Endothelial cell of umbilical vein (primary cell): ENCODE results near the gene UBE2F. TPM values are rescaled to one million over a fixed set of nuclear protein-coding genes. Genes with fewer than 3 reads are reported as not detected.

ENCODE experiments used
- BruUV-seq: library from RNA; stranded (reverse); fragments of 400-500 nt; replicated peaks from 2 replicates; lab custom pipeline; 2021; lab: Mats Ljungman, UMichigan
- CTCF ChIA-PET: fragments of 300-600, 350-600 bp; sonication (Branson Sonifier 250); formaldehyde crosslinking; loops from one replicate; lab custom pipeline; 2021; ENCODE audit warnings: antibody characterized with exemption, inconsistent platforms; lab: Charles Lee
- POLR2A ChIA-PET: fragments of 300-600, 350-600 bp; sonication (Branson Sonifier 250); formaldehyde crosslinking; loops from one replicate; lab custom pipeline; 2021; ENCODE audit warnings: antibody characterized with exemption, inconsistent platforms; lab: Charles Lee
- DNase-seq: peaks from one replicate; pipeline ENCODE4 v3.0.0-alpha.2; 2011; ENCODE audit warnings: low read depth, low spot score
- FAIRE-seq: peaks from 2 replicates; lab custom pipeline; 2011; peaks lifted over from hg19 to GRCh38; lab: Jason Lieb, UNC
- H2AFZ ChIP-seq: 2 replicates; pipeline ENCODE4 v1.6.0; 2012; ENCODE audit warnings: low read depth, low read length, control low read depth, inconsistent platforms
- H3K27ac ChIP-seq: 2 replicates; pipeline ENCODE4 v1.5.1; 2011; ENCODE audit warnings: low read depth, mild to moderate bottlenecking, control low read depth, low read length, moderate library complexity; ENCODE audit not compliant: insufficient read depth
- H3K27me3 ChIP-seq, 2 experiments: 2 replicates each; pipeline versions ENCODE4 v1.6.0 to v1.6.1; 2011; ENCODE audit warnings: low read length in 2 of 2, mixed read lengths in 1 of 2; ENCODE audit not compliant: control insufficient read depth in 2 of 2, insufficient read depth in 2 of 2
- H3K36me3 ChIP-seq, 2 experiments: 2 replicates in 1 of 2; 3 replicates in 1 of 2; pipeline ENCODE4 v1.5.1; 2011; ENCODE audit warnings: low read length in 2 of 2, mild to moderate bottlenecking in 1 of 2, moderate library complexity in 1 of 2; ENCODE audit not compliant: control insufficient read depth in 2 of 2, insufficient read depth in 2 of 2; ENCODE audit errors: extremely low read depth in 1 of 2
- H3K4me1 ChIP-seq: 3 replicates; pipeline ENCODE4 v1.5.1; 2011; ENCODE audit warnings: mild to moderate bottlenecking, low read length; ENCODE audit not compliant: control insufficient read depth, insufficient read depth; ENCODE audit errors: extremely low read depth
- H3K4me2 ChIP-seq: 2 replicates; pipeline ENCODE4 v1.6.1; 2011; ENCODE audit warnings: low read length, control low read depth, mixed read lengths; ENCODE audit not compliant: insufficient read depth
- H3K4me3 ChIP-seq, 3 experiments: fragments of 200-600 bp in 1 of 3; sonication (generic), shearing (Covaris generic) in 1 of 3; replicated peaks in 1 of 3; 2 replicates each; pipeline ENCODE4 v1.5.1; 2011 to 2016; ENCODE audit warnings: control low read depth in 3 of 3, low read length in 3 of 3, mild to moderate bottlenecking in 2 of 3, inconsistent platforms in 1 of 3, low read depth in 1 of 3, moderate library complexity in 1 of 3; ENCODE audit not compliant: insufficient read depth in 1 of 3
- H3K79me2 ChIP-seq: 2 replicates; pipeline ENCODE4 v1.6.0; 2012; ENCODE audit warnings: low read length, inconsistent platforms; ENCODE audit not compliant: control insufficient read depth, insufficient read depth
- H3K9ac ChIP-seq: replicated peaks from 2 replicates; pipeline ENCODE3; 2011; ENCODE audit warnings: low read length, control low read depth; ENCODE audit not compliant: insufficient read depth; ENCODE audit errors: extremely low read depth
- H3K9me1 ChIP-seq: replicated peaks from 3 replicates; pipeline ENCODE4 v1.6.0; 2011; ENCODE audit warnings: mild to moderate bottlenecking, low read length; ENCODE audit not compliant: control insufficient read depth, insufficient read depth; ENCODE audit errors: extremely low read depth
- H3K9me3 ChIP-seq: replicated peaks from 2 replicates; pipeline ENCODE4 v1.5.1; 2012; ENCODE audit warnings: low read length, inconsistent platforms; ENCODE audit not compliant: control insufficient read depth, insufficient read depth
- H4K20me1 ChIP-seq: replicated peaks from 2 replicates; pipeline ENCODE3; 2011; ENCODE audit warnings: mild to moderate bottlenecking, low read length; ENCODE audit not compliant: control insufficient read depth, insufficient read depth; ENCODE audit errors: extremely low read depth
- EZH2 ChIP-seq: IDR thresholded peaks from 2 replicates; pipeline ENCODE4 v1.6.1; 2012; ENCODE audit warnings: borderline replicate concordance, low read depth, mild to moderate bottlenecking, moderate library complexity, low read length, inconsistent platforms; ENCODE audit not compliant: severe bottlenecking
- FOS ChIP-seq: IDR thresholded peaks from 2 replicates; pipeline ENCODE4 v1.6.1; 2011; ENCODE audit warnings: mild to moderate bottlenecking, low read length, moderate library complexity, borderline replicate concordance; ENCODE audit not compliant: insufficient read depth
- GATA2 ChIP-seq: IDR thresholded peaks from 2 replicates; pipeline ENCODE4 v1.7.0; 2011; ENCODE audit warnings: low read depth, mild to moderate bottlenecking, moderate library complexity, mixed read lengths, low read length; ENCODE audit not compliant: insufficient read length, insufficient read depth
- JUN ChIP-seq: IDR thresholded peaks from 2 replicates; pipeline ENCODE4 v1.6.1; 2011; ENCODE audit warnings: borderline replicate concordance, low read depth; ENCODE audit not compliant: insufficient read length, insufficient read depth
- MYC ChIP-seq: IDR thresholded peaks from one replicate; pipeline ENCODE4 v1.6.1; 2011; ENCODE audit warnings: mild to moderate bottlenecking, low read depth, low read length
- POLR2A ChIP-seq: IDR thresholded peaks from 2 replicates; pipeline ENCODE4 v1.6.1; 2012; ENCODE audit warnings: low read depth, mild to moderate bottlenecking, control low read depth, low read length
- POLR2AphosphoS5 ChIP-seq: IDR thresholded peaks from 2 replicates; pipeline ENCODE4 v1.6.1; 2012; ENCODE audit warnings: low read depth, mild to moderate bottlenecking, control low read depth, low read length, moderate library complexity; ENCODE audit not compliant: insufficient read depth
- dilution Hi-C: fragments of 300-500 bp; cut with MboI; formaldehyde crosslinking; loops from one replicate; pipeline ENCODE4 v1.15.0; 2019; ENCODE audit warnings: low sequenced_read_pairs; ENCODE audit not compliant: extremely low pct_ligation_motif_present
- intact Hi-C: fragments of 100-400 bp; cut with micrococcal nuclease; formaldehyde crosslinking; loops from one replicate; pipeline ENCODE4 v1.10.0; 2022
- polyA plus RNA-seq, 4 experiments: library from polyadenylated mRNA; depleted of rRNA in 3 of 4; stranded (reverse) in 3 of 4; unstranded in 1 of 4; fragments of >200 nt; gene quantifications; 2 replicates each; pipeline versions ENCODE4 v1.2.1 to v1.2.3, GENCODE V29; 2011 to 2012; ENCODE audit warnings: missing spikeins in 1 of 4
- total RNA-seq: library from RNA; stranded (reverse); gene quantifications from 2 replicates; pipeline ENCODE4 v1.2.3, GENCODE V29; 2021
- TF ChIP-seq, protein P1 (sequence below): IDR thresholded peaks from 2 replicates; pipeline ENCODE4 v1.6.1; 2011; ENCODE audit not compliant: insufficient read depth, insufficient read length
- TF ChIP-seq, protein P2 (sequence below), 2 donors: IDR thresholded peaks; 1 replicate in 1 of 2; 2 replicates in 1 of 2; pipeline ENCODE4 v1.5.1; 2011; ENCODE audit warnings: low read length in 2 of 2, mild to moderate bottlenecking in 2 of 2, moderate library complexity in 2 of 2, control low read depth in 1 of 2, inconsistent platforms in 1 of 2, low read depth in 1 of 2; ENCODE audit not compliant: insufficient read depth in 1 of 2; ENCODE audit errors: extremely low read depth in 1 of 2

Gene UBE2F
- total and polyA plus RNA-seq, 2 donors (not counting 3 experiments of a cell fraction or from before 2014, with no cell fraction given), result 42.3 to 45.6 TPM

DNA sequence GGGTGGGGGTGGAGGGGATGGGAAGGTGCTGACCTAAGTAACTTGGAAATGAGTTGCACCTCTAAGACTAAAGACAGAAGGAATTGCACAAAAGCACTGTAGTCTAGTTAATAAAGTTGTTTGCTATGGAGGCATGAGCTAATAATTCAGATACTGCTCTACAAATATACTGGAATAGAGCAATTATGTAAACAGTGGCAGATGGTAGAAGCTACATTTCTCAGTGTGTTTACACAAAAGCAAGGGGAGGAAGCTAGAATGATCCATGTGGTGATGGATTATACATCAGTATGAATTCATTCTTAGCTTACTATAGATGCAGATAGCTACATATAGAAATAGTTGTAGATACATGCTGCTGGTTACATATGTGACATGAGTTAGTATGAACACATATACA is 27.6 kb upstream of the UBE2F start:
- POLR2A ChIA-PET, result no interaction called here

More for the DNA sequence above, 27.6 kb upstream of the UBE2F start:
- no peak overlapping the region for H3K4me3 ChIP-seq
- H3K27ac ChIP-seq, result no peak overlapping the region
- dilution Hi-C loops, result no loop called here
- H3K79me2 ChIP-seq, result no peaks in the 10 kb centered on the region
- intact Hi-C loops, result no loop called here
- no peaks in the 10 kb centered on the region for H3K9me3 ChIP-seq
- H2AFZ ChIP-seq, result no peak overlapping the region
- BruUV-seq, result no TSS peak
- peaks cover 16% of the 10 kb centered on the region for H3K4me1 ChIP-seq
- peaks cover 0 to 7% of the 10 kb centered on the region in 2 experiments for H3K27me3 ChIP-seq
- CTCF ChIA-PET, result interaction anchor here (1.2 kb wide), 1 partner anchor 16 kb away, joined by 4 read pairs; no protein-coding TSS in a partner anchor
- no peak overlapping the region for H3K9ac ChIP-seq
- no peak overlapping the region for H3K4me2 ChIP-seq
- H4K20me1 ChIP-seq, result no peaks in the 10 kb centered on the region
- DNase-seq, result no peak
- no peak for FAIRE-seq
- TF ChIP-seq EZH2 (no peak), POLR2AphosphoS5 (no peak), JUN (no peak), FOS (no peak), GATA2 (no peak), POLR2A (no peak), MYC (no peak)
- TF ChIP-seq, protein P1, sequence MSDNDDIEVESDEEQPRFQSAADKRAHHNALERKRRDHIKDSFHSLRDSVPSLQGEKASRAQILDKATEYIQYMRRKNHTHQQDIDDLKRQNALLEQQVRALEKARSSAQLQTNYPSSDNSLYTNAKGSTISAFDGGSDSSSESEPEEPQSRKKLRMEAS, result no peak
- TF ChIP-seq, protein P2, sequence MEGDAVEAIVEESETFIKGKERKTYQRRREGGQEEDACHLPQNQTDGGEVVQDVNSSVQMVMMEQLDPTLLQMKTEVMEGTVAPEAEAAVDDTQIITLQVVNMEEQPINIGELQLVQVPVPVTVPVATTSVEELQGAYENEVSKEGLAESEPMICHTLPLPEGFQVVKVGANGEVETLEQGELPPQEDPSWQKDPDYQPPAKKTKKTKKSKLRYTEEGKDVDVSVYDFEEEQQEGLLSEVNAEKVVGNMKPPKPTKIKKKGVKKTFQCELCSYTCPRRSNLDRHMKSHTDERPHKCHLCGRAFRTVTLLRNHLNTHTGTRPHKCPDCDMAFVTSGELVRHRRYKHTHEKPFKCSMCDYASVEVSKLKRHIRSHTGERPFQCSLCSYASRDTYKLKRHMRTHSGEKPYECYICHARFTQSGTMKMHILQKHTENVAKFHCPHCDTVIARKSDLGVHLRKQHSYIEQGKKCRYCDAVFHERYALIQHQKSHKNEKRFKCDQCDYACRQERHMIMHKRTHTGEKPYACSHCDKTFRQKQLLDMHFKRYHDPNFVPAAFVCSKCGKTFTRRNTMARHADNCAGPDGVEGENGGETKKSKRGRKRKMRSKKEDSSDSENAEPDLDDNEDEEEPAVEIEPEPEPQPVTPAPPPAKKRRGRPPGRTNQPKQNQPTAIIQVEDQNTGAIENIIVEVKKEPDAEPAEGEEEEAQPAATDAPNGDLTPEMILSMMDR (IDR thresholded peaks at IDR 0.05; ENCODE audit: extremely low read depth in 1 of 2, insufficient read depth in 1 of 2, low read depth in 1 of 2, low read length in 2 of 2), result no peak
- no peaks in the 10 kb centered on the region for H3K36me3 ChIP-seq
- H3K9me1 ChIP-seq, result no peaks in the 10 kb centered on the region
